K562 (cell line): Measurements from ENCODE around the gene AIMP1. TPM values are rescaled to one million over a fixed set of nuclear protein-coding genes. Genes with fewer than 3 reads are reported as not detected.
A peak's percentile ranks its signal among the peaks of the same experiment; 100 is the strongest.

Source experiments
- ARNT ChIP-seq, 2 experiments: fragments of 450-650 bp; IDR thresholded peaks; 2 replicates each; pipeline ENCODE4 v1.6.1; 2016; ENCODE audit warnings: mild to moderate bottlenecking in 1 of 2
- BCLAF1 ChIP-seq, 2 experiments: fragments of 450-650 bp in 1 of 2; IDR thresholded peaks; 2 replicates each; pipeline ENCODE4 v1.6.1; 2011 to 2017; ENCODE audit warnings: low read depth in 2 of 2, antibody characterized with exemption in 1 of 2, borderline replicate concordance in 1 of 2, low read length in 1 of 2, mild to moderate bottlenecking in 1 of 2, mixed read lengths in 1 of 2; ENCODE audit not compliant: control insufficient read depth in 1 of 2
- FOXJ2 ChIP-seq: fragments of 200-800 bp; sonication (Bioruptor generic); IDR thresholded peaks from 2 replicates; pipeline ENCODE4 v1.6.1; 2016; ENCODE audit warnings: missing genetic modification characterization, missing compliant biosample characterization
- HCFC1 ChIP-seq: IDR thresholded peaks from 2 replicates; pipeline ENCODE4 v1.6.1; 2012; ENCODE audit warnings: low read depth, low read length, improper control_type of control experiment
- RNF2 ChIP-seq: sonication (generic); IDR thresholded peaks from 2 replicates; pipeline ENCODE4 v1.6.1; 2016
- SMAD1 ChIP-seq: fragments of 150-350 bp; IDR thresholded peaks from 2 replicates; pipeline ENCODE4 v1.6.1; 2014; ENCODE audit warnings: low read length, low read depth; ENCODE audit not compliant: partially characterized antibody
- SPI1 ChIP-seq: IDR thresholded peaks from 2 replicates; pipeline ENCODE4 v1.6.1; 2011; ENCODE audit warnings: low read depth, low read length, control low read depth, borderline replicate concordance
- THRA ChIP-seq: fragments of 450-650 bp; IDR thresholded peaks from 2 replicates; pipeline ENCODE4 v1.6.1; 2017; ENCODE audit warnings: mild to moderate bottlenecking, moderate library complexity
- ZNF217 ChIP-seq: sonication (generic); formaldehyde crosslinking; IDR thresholded peaks from 2 replicates; pipeline ENCODE4 v1.8.0; 2022; ENCODE audit warnings: mild to moderate bottlenecking, missing genetic modification reagents
- ZNF639 ChIP-seq, 2 experiments: fragments of 200-800 bp in 1 of 2; sonication (Bioruptor generic) in 1 of 2; sonication (generic) in 1 of 2; formaldehyde crosslinking in 1 of 2; IDR thresholded peaks in 1 of 2; conservative IDR thresholded peaks in 1 of 2; 2 replicates each; pipeline versions ENCODE4 v1.5.0 to v1.6.1; 2016 to 2020; ENCODE audit warnings: missing compliant biosample characterization in 1 of 2, missing genetic modification characterization in 1 of 2, missing genetic modification reagents in 1 of 2
- polyA plus RNA-seq, 8 experiments: library from polyadenylated mRNA; depleted of rRNA in 4 of 8; stranded (reverse) in 5 of 8; unstranded in 3 of 8; fragments of >200 nt; fragmentation: Nextera tagmentation in 2 of 8; fragmentation: Illumina TruSeq in 1 of 8; extraction: Ambion mirVana in 2 of 8; extraction: Trizol in 1 of 8; gene quantifications; 2 replicates each; pipeline versions ENCODE4 v1.2.1 to v1.2.3, GENCODE V29; 2011 to 2014; ENCODE audit warnings: inconsistent platforms in 1 of 8, missing spikeins in 1 of 8
- total RNA-seq, 7 experiments: library from RNA; depleted of rRNA in 6 of 7; stranded (reverse); fragments of >200 nt in 6 of 7; fragmentation: Illumina TruSeq in 2 of 7; extraction: Trizol in 2 of 7; gene quantifications; 2 replicates each; pipeline versions ENCODE4 v1.2.1 to v1.2.3, GENCODE V29; 2011 to 2021; ENCODE audit warnings: low replicate concordance in 1 of 7

The AIMP1 gene
- total and polyA plus RNA-seq, 9 of the 15 experiments (the other 6 are each of a cell fraction or from before 2014, with no cell fraction given): 39.9 to 141 (median 70.1) TPM

- TF ChIP-seq THRA: no peak
- TF ChIP-seq ZNF639 (CRISPR knock-in tag; conservative IDR thresholded peaks at IDR 0.05 in 1 of 2, IDR thresholded peaks at IDR 0.05 in 1 of 2): peak in 1 of 2 experiments; percentile 71; a peak in 1 of 4 replicates
- TF ChIP-seq BCLAF1 (IDR thresholded peaks at IDR 0.05; ENCODE audit: borderline replicate concordance in 1 of 2, control insufficient read depth in 1 of 2, low read depth in 2 of 2, low read length in 1 of 2): no peak
- peak; percentile 62; the same call in 1 of the 2 replicates for TF ChIP-seq FOXJ2 (tag)
- no peak for TF ChIP-seq SMAD1
- no peak for TF ChIP-seq ZNF217 (CRISPR knock-in tag)
- TF ChIP-seq ARNT (IDR thresholded peaks at IDR 0.05): peak; percentile 20 to 57; a peak in 1 of 4 replicates
- TF ChIP-seq HCFC1: peak; percentile 80
- peak; percentile 33; the same call in 1 of the 2 replicates for TF ChIP-seq RNF2
- TF ChIP-seq SPI1: peak; percentile 17; the same call in 1 of the 2 replicates
- TF ChIP-seq, all 486 proteins: peak for 132
Observed at GRCh38 chr4:106315968-106316772, at the start of gene AIMP1, which contains the start of gene TBCK (continued).
